Measurements from ENCODE around the gene CD163.

DNA sequence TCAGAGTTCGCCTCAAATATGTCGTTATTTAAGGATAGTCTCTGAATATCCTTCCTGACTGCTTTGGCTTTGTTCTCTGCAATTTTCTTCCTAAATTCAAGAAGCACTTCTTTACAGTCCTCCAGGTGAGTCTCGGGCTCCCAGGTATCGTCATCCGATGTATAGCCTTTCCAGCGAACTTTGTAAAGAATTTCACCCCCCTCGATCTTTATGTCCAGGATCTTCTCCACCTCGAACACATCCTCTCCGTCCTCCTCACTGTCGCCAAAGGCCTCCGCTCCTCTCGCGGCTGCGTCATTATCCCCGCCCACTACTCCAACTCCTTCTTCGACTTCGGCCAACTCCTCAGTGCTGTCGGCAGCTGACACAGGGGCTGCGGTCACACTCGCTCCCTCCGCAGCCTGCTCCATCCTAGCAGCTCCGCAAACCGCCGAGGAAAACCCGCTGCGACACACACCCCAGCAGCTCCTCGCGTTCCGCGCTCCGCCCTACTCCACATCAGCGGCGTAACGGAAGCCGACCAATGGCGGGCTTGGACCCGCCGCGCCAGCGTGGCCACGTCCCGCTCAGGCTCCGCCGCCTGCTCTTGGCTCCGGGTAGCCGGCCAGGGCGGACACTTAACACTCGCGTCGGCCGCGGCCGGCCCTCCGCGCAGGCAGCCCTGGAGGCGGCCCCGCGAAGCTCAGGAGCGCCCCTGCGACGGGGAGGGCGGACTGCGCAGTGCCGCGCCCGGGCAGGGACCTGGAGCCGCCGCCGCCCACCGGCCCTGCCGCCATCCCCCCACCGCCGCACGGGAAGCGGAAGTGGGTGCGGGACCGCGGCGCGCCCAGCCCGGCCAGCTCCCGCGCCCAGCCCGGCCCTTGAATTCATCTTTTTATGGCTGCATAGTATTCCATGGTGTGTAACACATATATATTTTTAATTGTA, 63.7 kb downstream of the CD163 start:
- TF ChIP-seq, protein P1, sequence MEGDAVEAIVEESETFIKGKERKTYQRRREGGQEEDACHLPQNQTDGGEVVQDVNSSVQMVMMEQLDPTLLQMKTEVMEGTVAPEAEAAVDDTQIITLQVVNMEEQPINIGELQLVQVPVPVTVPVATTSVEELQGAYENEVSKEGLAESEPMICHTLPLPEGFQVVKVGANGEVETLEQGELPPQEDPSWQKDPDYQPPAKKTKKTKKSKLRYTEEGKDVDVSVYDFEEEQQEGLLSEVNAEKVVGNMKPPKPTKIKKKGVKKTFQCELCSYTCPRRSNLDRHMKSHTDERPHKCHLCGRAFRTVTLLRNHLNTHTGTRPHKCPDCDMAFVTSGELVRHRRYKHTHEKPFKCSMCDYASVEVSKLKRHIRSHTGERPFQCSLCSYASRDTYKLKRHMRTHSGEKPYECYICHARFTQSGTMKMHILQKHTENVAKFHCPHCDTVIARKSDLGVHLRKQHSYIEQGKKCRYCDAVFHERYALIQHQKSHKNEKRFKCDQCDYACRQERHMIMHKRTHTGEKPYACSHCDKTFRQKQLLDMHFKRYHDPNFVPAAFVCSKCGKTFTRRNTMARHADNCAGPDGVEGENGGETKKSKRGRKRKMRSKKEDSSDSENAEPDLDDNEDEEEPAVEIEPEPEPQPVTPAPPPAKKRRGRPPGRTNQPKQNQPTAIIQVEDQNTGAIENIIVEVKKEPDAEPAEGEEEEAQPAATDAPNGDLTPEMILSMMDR (conservative IDR thresholded peaks at IDR 0.05; ENCODE audit: low read depth, low read length), result no peak
- TF ChIP-seq EZH2 (IDR thresholded peaks at IDR 0.05; ENCODE audit: low read length, unreplicated experiment), result no peak

All from PC-3 (cell line).